Pulmonary artery endothelial cell (primary cell): Measurements from ENCODE around the gene LTA. TPM values are rescaled to one million over a fixed set of nuclear protein-coding genes. Genes with fewer than 3 reads are reported as not detected.
A peak's percentile ranks its signal among the peaks of the same experiment; 100 is the strongest.

Experiments used
- DNase-seq: peaks from one replicate; pipeline ENCODE4 v3.0.0-alpha.2; 2011; ENCODE audit warnings: low read depth, low spot score
- total RNA-seq: library from RNA; depleted of rRNA; stranded (reverse); fragments of >200 nt; gene quantifications from 2 replicates; pipeline ENCODE4 v1.2.3, GENCODE V29; 2014

LTA gene
- total RNA-seq, 1 donor from 2014 or later = 0.07 TPM

- DNase-seq = no peak
These were observed 2.1 kb upstream of the LTA start for GRCh38 chr6:31569861-31570536.

- no peak for DNase-seq
These were observed 1.4 kb downstream of the LTA start for GRCh38 chr6:31573239-31574105.

- no peak for DNase-seq
These were observed 2.3 kb downstream of the LTA start for GRCh38 chr6:31574106-31575061.

- DNase-seq = no peak
These were observed 3.3 kb downstream of the LTA start, which contains the start of gene TNF for GRCh38 chr6:31575335-31575901. Gene TNF (plus strand): TSS chr6:31575565. CDS start chr6:31575742, 177 bp downstream.

- no peak for DNase-seq
These were observed 4.0 kb downstream of the LTA start for GRCh38 chr6:31575952-31576685.

GRCh38 chr6:31576897-31577578, 4.9 kb downstream of the LTA start:
- no peak for DNase-seq

- DNase-seq = no peak
These were observed 5.5 kb downstream of the LTA start for GRCh38 chr6:31577579-31577966.

- no peak for DNase-seq
These were observed 6.4 kb downstream of the LTA start for GRCh38 chr6:31578184-31579118.

GRCh38 chr6:31579119-31579505, 7.0 kb downstream of the LTA start:
- DNase-seq = no peak

GRCh38 chr6:31579546-31580437, 7.7 kb downstream of the LTA start:
- no peak for DNase-seq

GRCh38 chr6:31580438-31580740, 8.3 kb downstream of the LTA start:
- no peak for DNase-seq

GRCh38 chr6:31580807-31581433, 8.8 kb downstream of the LTA start:
- DNase-seq = peak; percentile 56

- DNase-seq = no peak
These were observed 9.5 kb downstream of the LTA start for GRCh38 chr6:31581434-31582229.

- no peak for DNase-seq
These were observed 10.1 kb downstream of the LTA start, which contains the start of gene LTB for GRCh38 chr6:31582230-31582643. Gene LTB (minus strand): TSS chr6:31582424. CDS start chr6:31582417, 7 bp downstream.

- no peak for DNase-seq
These were observed 13.4 kb downstream of the LTA start for GRCh38 chr6:31585491-31585890.

- no peak for DNase-seq
These were observed 13.9 kb downstream of the LTA start, which contains the start of gene LST1 for GRCh38 chr6:31586008-31586407. Gene LST1 (plus strand): TSS chr6:31586277. CDS start chr6:31587300, 1,023 bp downstream.
